ENCODE measurements around the gene ARVCF.

GRCh38 chr22:20033045-20033706 is 16.6 kb upstream of the ARVCF start:
- no peak for TF ChIP-seq CTCF (IDR thresholded peaks at IDR 0.05)
- TF ChIP-seq NFIC (IDR thresholded peaks at IDR 0.05; ENCODE audit: borderline replicate concordance) = no peak
- TF ChIP-seq GABPA (IDR thresholded peaks at IDR 0.05; ENCODE audit: low read depth) = no peak
- no peak for TF ChIP-seq SMC3 (IDR thresholded peaks at IDR 0.05; ENCODE audit: low read depth, low read length)
- no peak for TF ChIP-seq RAD21 (IDR thresholded peaks at IDR 0.05; ENCODE audit: low read length)
- TF ChIP-seq MXI1 (IDR thresholded peaks at IDR 0.05; ENCODE audit: low read depth, low read length) = no peak
- no peak for TF ChIP-seq TEAD4 (IDR thresholded peaks at IDR 0.05; ENCODE audit: borderline replicate concordance, insufficient read depth)
- no peak for TF ChIP-seq SIN3A (IDR thresholded peaks at IDR 0.05; ENCODE audit: borderline replicate concordance, low read depth, low read length)
- TF ChIP-seq MAX (IDR thresholded peaks at IDR 0.05; ENCODE audit: low read depth) = no peak
- TF ChIP-seq REST (IDR thresholded peaks at IDR 0.05; ENCODE audit: low read depth, low read length) = no peak
- no peak for TF ChIP-seq FOXJ3 (CRISPR knock-in tag; IDR thresholded peaks at IDR 0.05)
- TF ChIP-seq FOXM1 (IDR thresholded peaks at IDR 0.05; ENCODE audit: low read depth) = no peak
- TF ChIP-seq EP300 (IDR thresholded peaks at IDR 0.05; ENCODE audit: borderline replicate concordance in 1 of 2, low read depth in 1 of 2, low read length in 1 of 2) = no peak
- TF ChIP-seq POLR2AphosphoS5 (IDR thresholded peaks at IDR 0.05; ENCODE audit: low read depth, low read length) = no peak

All from SK-N-SH (cell line).